AG10803 (cell line): Measurements from ENCODE around the gene PDGFB.
A peak's percentile ranks its signal among the peaks of the same experiment; 100 is the strongest.

Experiments used
- DNase-seq: peaks from one replicate; pipeline ENCODE4 v3.0.0; 2010; ENCODE audit warnings: low read depth
- H3K4me3 ChIP-seq: 2 replicates; pipeline ENCODE4 v1.5.1; 2011; ENCODE audit warnings: mild to moderate bottlenecking, low read length, control low read depth
- TF ChIP-seq, protein P1 (sequence below): conservative IDR thresholded peaks from 2 replicates; pipeline ENCODE4 v1.5.1; 2011; ENCODE audit warnings: mild to moderate bottlenecking, low read length, control low read depth, inconsistent platforms

The PDGFB gene

DNA sequence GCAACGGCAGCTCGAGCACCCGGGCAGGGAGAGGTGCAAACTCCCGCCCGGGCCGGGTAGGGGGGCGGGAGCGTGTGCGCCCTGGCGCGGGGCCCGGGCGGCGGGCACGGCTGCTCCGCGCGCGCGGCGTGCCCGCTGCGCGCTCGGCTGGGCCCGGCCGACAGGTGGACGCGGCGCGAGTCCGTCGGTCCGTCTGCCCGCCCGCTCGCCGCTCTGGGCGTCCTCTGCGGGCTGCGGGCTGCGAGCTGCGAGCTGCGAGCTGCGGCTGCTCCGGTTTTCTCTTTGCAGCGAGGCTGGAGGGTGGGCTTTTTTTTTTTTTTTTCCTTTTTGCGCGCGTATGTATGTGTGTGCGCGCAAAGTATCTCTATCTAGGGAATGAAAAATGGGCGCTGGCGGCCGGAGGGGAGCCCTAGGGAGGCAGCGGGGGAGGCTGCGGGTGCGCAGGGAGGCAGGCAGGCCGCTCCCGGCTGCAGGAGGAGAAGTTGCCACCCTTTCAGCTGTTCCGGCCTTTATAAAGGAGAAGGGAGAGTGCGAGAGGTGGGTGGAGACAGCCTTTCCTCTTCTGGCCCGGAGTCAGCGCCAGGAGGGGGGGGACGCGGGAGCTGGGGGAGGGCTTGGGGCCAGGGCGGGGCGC, at the start of gene PDGFB:
Gene PDGFB, minus strand, starts transcription at position 487 of the 634 bp plus-strand sequence. CDS start 1,019 bp downstream, outside the sequence.
- TF ChIP-seq, protein P1, sequence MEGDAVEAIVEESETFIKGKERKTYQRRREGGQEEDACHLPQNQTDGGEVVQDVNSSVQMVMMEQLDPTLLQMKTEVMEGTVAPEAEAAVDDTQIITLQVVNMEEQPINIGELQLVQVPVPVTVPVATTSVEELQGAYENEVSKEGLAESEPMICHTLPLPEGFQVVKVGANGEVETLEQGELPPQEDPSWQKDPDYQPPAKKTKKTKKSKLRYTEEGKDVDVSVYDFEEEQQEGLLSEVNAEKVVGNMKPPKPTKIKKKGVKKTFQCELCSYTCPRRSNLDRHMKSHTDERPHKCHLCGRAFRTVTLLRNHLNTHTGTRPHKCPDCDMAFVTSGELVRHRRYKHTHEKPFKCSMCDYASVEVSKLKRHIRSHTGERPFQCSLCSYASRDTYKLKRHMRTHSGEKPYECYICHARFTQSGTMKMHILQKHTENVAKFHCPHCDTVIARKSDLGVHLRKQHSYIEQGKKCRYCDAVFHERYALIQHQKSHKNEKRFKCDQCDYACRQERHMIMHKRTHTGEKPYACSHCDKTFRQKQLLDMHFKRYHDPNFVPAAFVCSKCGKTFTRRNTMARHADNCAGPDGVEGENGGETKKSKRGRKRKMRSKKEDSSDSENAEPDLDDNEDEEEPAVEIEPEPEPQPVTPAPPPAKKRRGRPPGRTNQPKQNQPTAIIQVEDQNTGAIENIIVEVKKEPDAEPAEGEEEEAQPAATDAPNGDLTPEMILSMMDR: no peak
- H3K4me3 ChIP-seq: peak within 1 kb of the TSS; percentile 22
- DNase-seq: no peak

DNA sequence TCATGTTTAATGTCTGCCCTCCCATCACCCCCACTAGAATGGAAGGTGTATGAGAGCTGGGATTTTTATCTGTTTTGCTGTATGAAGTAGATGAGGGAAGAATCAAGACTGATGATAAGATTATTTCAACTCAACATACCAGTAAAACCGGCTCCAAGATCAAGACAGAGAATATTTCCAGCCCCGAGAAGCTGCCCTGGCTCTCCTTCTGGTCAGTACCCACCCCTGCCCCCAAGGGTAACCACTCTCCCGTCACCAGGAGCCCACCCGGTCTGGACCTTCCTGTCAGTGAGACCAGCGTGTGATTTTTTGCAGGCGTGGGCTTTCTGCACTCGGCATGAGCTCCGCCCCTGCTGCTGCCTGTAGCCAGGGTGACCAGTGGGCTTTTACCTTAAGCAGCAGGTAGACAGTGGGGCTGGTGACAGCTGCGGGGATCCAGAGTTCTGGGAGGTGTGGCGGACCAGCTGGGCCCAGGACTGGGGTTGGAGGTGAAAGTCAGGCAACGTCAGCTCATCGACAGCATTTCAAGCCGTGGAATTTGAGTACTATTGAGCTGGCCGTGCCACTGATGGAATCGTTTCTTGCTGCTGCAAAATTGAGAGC, 49.1 kb upstream of the PDGFB start:
- TF ChIP-seq, protein P1: no peak
- no peak for DNase-seq
- no peak overlapping the region for H3K4me3 ChIP-seq

DNA sequence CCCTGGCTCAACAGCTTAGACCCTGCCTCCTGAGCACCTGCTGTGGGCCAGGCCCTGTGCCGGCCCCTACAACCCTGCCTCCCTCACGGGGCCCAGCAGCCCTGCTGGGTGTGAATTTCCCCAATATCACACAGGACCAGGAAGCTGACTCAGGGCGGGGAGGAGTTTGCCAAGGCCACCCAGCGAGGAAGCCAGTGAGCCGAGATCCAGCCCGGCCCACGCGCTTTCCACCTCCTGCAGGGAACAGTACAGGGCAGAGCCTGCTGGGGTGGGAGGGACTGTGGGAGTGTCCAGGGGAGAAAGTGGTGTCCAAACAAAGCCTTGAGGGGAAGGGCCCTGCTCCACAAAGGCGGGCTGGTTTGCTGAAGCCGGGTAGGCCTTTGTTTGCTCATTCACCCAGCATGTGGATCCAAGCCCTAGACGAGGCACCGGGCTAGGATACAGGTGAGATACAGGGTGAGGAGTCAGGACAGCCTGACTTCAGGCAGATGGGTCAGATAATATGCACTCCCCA, 47.8 kb upstream of the PDGFB start:
- H3K4me3 ChIP-seq: no peak overlapping the region
- TF ChIP-seq, protein P1: no peak
- peak; percentile 90 for DNase-seq

DNA sequence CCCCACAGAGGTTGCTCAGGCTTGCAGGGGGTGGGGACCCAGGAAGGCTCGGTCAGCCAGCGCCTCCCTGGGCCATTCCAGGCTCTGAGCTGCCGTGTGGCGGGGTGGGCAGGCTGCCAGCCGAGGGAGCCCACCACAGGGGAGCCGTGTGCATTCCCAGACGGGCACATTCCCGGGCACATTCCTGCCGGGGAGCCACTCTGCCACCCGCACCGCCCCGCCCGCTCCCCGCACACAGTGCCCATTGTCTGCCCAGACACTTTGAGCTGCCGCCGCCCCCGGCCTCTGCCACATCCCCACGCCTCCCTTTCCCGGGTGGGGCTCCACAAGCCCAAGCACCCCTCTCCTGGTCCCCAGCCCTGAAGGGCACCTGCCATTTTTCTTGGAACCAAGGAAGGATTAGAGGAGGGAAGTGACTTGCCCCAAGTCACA, 47.3 kb upstream of the PDGFB start:
- no peak for DNase-seq
- TF ChIP-seq, protein P1: no peak
- no peak overlapping the region for H3K4me3 ChIP-seq

DNA sequence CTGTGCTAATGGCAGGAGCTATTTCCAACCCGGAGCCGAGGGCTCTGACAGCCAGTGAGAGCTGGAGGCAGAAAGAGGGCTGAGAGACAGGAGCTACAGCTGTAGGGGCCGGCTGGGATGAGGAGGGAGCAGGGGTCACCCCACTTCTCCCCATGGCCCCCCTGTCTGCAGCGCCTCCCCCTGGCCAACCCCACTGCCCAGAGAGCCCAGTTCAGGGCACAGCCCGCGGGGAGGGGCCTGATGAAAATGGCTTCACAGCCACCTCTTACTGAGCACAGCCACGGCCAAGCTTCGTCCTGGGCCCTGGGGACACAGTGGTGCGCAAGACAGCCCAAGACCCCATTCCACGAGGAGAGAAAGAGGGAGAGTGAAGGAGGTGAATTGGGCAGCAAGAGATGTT, 46.7 kb upstream of the PDGFB start:
- TF ChIP-seq, protein P1: no peak
- no peak overlapping the region for H3K4me3 ChIP-seq

DNA sequence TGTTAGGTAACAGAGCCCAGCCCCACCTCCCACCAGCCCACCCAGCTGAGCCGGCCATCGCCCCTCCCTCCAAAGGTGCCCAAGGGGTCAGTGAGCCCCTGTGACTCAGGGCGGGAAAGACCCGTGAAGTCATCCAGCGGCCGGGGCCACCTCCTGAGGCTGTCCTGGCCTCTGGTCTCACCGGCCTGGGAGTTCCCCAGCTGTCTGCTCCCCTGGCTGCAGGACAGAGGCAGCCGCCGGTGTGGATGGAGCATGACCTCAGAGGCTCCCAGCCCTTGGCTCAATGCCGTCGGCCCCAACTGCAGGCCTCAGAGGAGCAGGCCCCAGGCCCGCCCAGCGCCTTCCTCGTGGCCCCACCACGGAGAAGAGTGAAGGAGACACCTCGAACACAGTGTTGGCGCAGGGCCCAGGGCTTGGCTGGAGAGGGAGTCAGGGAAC, 46.0 kb upstream of the PDGFB start:
- DNase-seq: no peak
- TF ChIP-seq, protein P1: no peak
- no peak overlapping the region for H3K4me3 ChIP-seq

More for the DNA sequence above, 46.7 kb upstream of the PDGFB start:
- DNase-seq: no peak
